Measurements from ENCODE around the gene DSN1. TPM values are rescaled to one million over a fixed set of nuclear protein-coding genes. Genes with fewer than 3 reads are reported as not detected.

The DSN1 gene
- polyA plus RNA-seq, 1 of the 3 experiments (the other 2 are of a cell fraction): 7.3 TPM

DNA sequence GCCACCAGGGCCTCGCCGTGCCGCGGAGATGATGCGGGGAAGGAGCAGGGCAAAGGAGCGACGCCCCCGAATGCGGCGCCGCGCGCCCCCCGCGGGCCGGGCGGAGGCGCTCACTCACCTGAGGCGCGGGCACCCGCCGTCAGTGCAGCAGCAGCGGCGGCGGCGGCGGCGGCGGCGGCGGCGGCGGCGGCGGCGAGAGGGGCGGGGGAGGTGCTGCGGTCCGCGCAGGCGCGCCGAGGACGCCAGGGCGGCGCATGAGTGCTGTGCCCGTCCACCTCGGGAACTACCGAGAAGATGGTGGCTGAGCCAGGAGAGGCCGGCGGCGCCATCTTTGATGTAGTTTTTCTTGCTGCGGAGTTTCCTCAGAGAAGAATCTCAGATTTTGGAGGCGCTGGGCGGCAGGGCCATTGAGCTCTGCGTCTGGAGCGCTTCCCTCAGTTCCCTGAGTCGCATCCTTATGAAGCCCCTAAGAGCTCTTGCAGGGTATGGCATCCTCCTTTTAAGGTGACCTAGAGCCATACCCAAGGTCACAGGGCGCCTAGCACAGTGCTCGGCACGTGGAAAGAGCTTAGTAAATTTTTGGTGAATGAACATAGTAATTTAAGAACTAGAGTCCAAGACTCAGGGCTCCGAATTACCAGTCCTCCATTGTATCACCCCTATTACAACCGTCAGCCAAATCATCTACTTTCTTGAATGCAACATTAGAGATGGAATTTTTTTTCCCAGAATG is 27.5 kb downstream of the DSN1 start, which contains the start of gene NDRG3:
Gene NDRG3 (minus strand): TSS at position 164 of the 733 bp plus-strand sequence. CDS start 24,355 bp downstream, outside the sequence.
- Histone ChIP-seq H3K79me2 (ENCODE audit: insufficient read depth) (peaks cover 6% of the 10 kb centered on the region; the same call in 1 of the 2 replicates), H3K9ac (peak within 1 kb of the TSS; percentile 75), H3F3A (replicated peaks; ENCODE audit: insufficient read depth) (peaks cover 13% of the 10 kb centered on the region), H3K27me3 (ENCODE audit: insufficient read depth) (no peaks in the 10 kb centered on the region), H3K4me1 (ENCODE audit: control insufficient read depth in 1 of 2, insufficient read depth in 2 of 2, low read depth in 1 of 2, low read length in 1 of 2) (peaks cover 0 to 18% of the 10 kb centered on the region in 2 experiments; a peak in 2 of 4 replicates), H3K9me2 (no peaks in the 10 kb centered on the region), H3K4me3 (ENCODE audit: low read depth in 2 of 2, low read length in 1 of 2) (peak within 1 kb of the TSS; percentile 82 to 85), H3K27ac (ENCODE audit: low read depth in 2 of 2, low read length in 1 of 2) (peak within 1 kb of the TSS; percentile 28 to 85; a peak in 3 of 4 replicates), H4K20me1 (ENCODE audit: insufficient read depth) (no peaks in the 10 kb centered on the region), H2AFZ (ENCODE audit: low read depth) (peak within 1 kb of the TSS; percentile 100), H3K36me3 (replicated peaks in 1 of 2; ENCODE audit: control insufficient read depth in 1 of 2, insufficient read depth in 2 of 2, low read length in 1 of 2) (no peaks in the 10 kb centered on the region), H3K4me2 (peak within 1 kb of the TSS; percentile 97), H3K9me3 (no peaks in the 10 kb centered on the region)
- DNase-seq: peak; percentile 97
- WGBS (ENCODE audit: low lambda C conversion rate): 8% methylated on average over 15 of the region's 63 CpGs
- ChIA-PET CTCF (interaction anchor here (0.5 to 3.5 kb wide), 9 partner anchors 9 to 698 kb away, joined by 3 to 21 read pairs (median 4); partner anchors contain the start of genes DSN1 and RAB5IF), POLR2A (interaction anchor here (0.8 to 1.2 kb wide), 3 partner anchors 28 to 140 kb away, joined by 3 to 5 read pairs (median 5); partner anchors contain the start of genes DSN1 and RAB5IF)
- no peak for TF ChIP-seq IRF3 (IDR thresholded peaks at IDR 0.05; ENCODE audit: low read depth, low read length)
- TF ChIP-seq USF1 (IDR thresholded peaks at IDR 0.05; ENCODE audit: borderline replicate concordance, low read depth): no peak
- no peak for TF ChIP-seq TCF12 (IDR thresholded peaks at IDR 0.05)
- TF ChIP-seq, protein P1, sequence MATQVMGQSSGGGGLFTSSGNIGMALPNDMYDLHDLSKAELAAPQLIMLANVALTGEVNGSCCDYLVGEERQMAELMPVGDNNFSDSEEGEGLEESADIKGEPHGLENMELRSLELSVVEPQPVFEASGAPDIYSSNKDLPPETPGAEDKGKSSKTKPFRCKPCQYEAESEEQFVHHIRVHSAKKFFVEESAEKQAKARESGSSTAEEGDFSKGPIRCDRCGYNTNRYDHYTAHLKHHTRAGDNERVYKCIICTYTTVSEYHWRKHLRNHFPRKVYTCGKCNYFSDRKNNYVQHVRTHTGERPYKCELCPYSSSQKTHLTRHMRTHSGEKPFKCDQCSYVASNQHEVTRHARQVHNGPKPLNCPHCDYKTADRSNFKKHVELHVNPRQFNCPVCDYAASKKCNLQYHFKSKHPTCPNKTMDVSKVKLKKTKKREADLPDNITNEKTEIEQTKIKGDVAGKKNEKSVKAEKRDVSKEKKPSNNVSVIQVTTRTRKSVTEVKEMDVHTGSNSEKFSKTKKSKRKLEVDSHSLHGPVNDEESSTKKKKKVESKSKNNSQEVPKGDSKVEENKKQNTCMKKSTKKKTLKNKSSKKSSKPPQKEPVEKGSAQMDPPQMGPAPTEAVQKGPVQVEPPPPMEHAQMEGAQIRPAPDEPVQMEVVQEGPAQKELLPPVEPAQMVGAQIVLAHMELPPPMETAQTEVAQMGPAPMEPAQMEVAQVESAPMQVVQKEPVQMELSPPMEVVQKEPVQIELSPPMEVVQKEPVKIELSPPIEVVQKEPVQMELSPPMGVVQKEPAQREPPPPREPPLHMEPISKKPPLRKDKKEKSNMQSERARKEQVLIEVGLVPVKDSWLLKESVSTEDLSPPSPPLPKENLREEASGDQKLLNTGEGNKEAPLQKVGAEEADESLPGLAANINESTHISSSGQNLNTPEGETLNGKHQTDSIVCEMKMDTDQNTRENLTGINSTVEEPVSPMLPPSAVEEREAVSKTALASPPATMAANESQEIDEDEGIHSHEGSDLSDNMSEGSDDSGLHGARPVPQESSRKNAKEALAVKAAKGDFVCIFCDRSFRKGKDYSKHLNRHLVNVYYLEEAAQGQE (IDR thresholded peaks at IDR 0.05; ENCODE audit: low read depth, low read length): no peak
- TF ChIP-seq YY1 (IDR thresholded peaks at IDR 0.05; ENCODE audit: low read depth): peak; percentile 99
- no peak for TF ChIP-seq FOXJ3 (CRISPR knock-in tag; IDR thresholded peaks at IDR 0.05)
- no peak for TF ChIP-seq CHD2 (IDR thresholded peaks at IDR 0.05; ENCODE audit: low read length, partially characterized antibody)
- 0 out of 2 replicates have a peak, but pooled peaks have one; percentile 14 for TF ChIP-seq MAX (IDR thresholded peaks at IDR 0.05; ENCODE audit: low read depth)
- TF ChIP-seq ELF1 (IDR thresholded peaks at IDR 0.05): no peak
- peak; percentile 74 for TF ChIP-seq POLR2AphosphoS5 (IDR thresholded peaks at IDR 0.05; ENCODE audit: low read depth, low read length)
- TF ChIP-seq RFX5 (IDR thresholded peaks at IDR 0.05; ENCODE audit: low read length): no peak
- TF ChIP-seq, protein P2, sequence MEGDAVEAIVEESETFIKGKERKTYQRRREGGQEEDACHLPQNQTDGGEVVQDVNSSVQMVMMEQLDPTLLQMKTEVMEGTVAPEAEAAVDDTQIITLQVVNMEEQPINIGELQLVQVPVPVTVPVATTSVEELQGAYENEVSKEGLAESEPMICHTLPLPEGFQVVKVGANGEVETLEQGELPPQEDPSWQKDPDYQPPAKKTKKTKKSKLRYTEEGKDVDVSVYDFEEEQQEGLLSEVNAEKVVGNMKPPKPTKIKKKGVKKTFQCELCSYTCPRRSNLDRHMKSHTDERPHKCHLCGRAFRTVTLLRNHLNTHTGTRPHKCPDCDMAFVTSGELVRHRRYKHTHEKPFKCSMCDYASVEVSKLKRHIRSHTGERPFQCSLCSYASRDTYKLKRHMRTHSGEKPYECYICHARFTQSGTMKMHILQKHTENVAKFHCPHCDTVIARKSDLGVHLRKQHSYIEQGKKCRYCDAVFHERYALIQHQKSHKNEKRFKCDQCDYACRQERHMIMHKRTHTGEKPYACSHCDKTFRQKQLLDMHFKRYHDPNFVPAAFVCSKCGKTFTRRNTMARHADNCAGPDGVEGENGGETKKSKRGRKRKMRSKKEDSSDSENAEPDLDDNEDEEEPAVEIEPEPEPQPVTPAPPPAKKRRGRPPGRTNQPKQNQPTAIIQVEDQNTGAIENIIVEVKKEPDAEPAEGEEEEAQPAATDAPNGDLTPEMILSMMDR (IDR thresholded peaks at IDR 0.05): no peak
- TF ChIP-seq NRF1 (IDR thresholded peaks at IDR 0.05; ENCODE audit: low read depth, low read length): peak; percentile 85
